IPS-NIHi7 (cell line): ENCODE data around the gene SPEM2.

Experiments used
- DNase-seq: peaks from one replicate; pipeline ENCODE4 v3.0.0; 2012; ENCODE audit warnings: mixed read lengths; ENCODE audit errors: extremely low spot score

Gene SPEM2

GRCh38 chr17:7425316-7425715, at the start of gene SPEM2:
Gene SPEM2 (plus strand): TSS chr17:7425616. CDS start chr17:7425689, 73 bp downstream.
- no peak for DNase-seq

- DNase-seq: no peak
Observed at GRCh38 chr17:7379134-7379533, 46.3 kb upstream of the SPEM2 start.

- DNase-seq: peak; percentile 35
Observed at GRCh38 chr17:7380321-7380720, 45.1 kb upstream of the SPEM2 start.

- DNase-seq: peak; percentile 68
Observed at GRCh38 chr17:7380855-7381683, 44.3 kb upstream of the SPEM2 start, which contains the start of gene TNK1. Gene TNK1 (plus strand): TSS chr17:7381089. CDS start chr17:7382927, 1,838 bp downstream.

- no peak for DNase-seq
Observed at GRCh38 chr17:7382901-7383300, 42.5 kb upstream of the SPEM2 start.

GRCh38 chr17:7383371-7383741, 42.1 kb upstream of the SPEM2 start:
- no peak for DNase-seq

- peak; percentile 96 for DNase-seq
Observed at GRCh38 chr17:7383742-7384488, 41.5 kb upstream of the SPEM2 start.

- DNase-seq: no peak
Observed at GRCh38 chr17:7384489-7385081, 40.8 kb upstream of the SPEM2 start.

GRCh38 chr17:7388856-7389255, 36.6 kb upstream of the SPEM2 start:
- no peak for DNase-seq

- DNase-seq: no peak
Observed at GRCh38 chr17:7389924-7390910, 35.2 kb upstream of the SPEM2 start.

- no peak for DNase-seq
Observed at GRCh38 chr17:7391307-7391706, 34.1 kb upstream of the SPEM2 start.

- DNase-seq: no peak
Observed at GRCh38 chr17:7392696-7393612, 32.5 kb upstream of the SPEM2 start.

GRCh38 chr17:7393613-7394451, 31.6 kb upstream of the SPEM2 start:
- DNase-seq: peak; percentile 73

GRCh38 chr17:7394452-7395191, 30.8 kb upstream of the SPEM2 start, which contains the start of gene PLSCR3:
Gene PLSCR3 (minus strand): TSS chr17:7394525. CDS start chr17:7394110, 415 bp downstream.
- DNase-seq: peak; percentile 94

- DNase-seq: no peak
Observed at GRCh38 chr17:7396147-7396546, 29.3 kb upstream of the SPEM2 start.

GRCh38 chr17:7398612-7399011, 26.8 kb upstream of the SPEM2 start:
- DNase-seq: no peak

GRCh38 chr17:7403043-7403726, 22.2 kb upstream of the SPEM2 start:
- DNase-seq: no peak

GRCh38 chr17:7403727-7403976, 21.8 kb upstream of the SPEM2 start:
- DNase-seq: peak; percentile 73
